Epithelial cell of proximal tubule (primary cell): ENCODE measurements around the gene TCERG1L. TPM values are rescaled to one million over a fixed set of nuclear protein-coding genes. Genes with fewer than 3 reads are reported as not detected.

Source experiments
- DNase-seq: peaks from one replicate; pipeline ENCODE4 v3.0.0-alpha.2; 2011; ENCODE audit warnings: low read depth
- H3K4me3 ChIP-seq: 2 replicates; pipeline ENCODE4 v1.5.1; 2011; ENCODE audit warnings: low read depth, mild to moderate bottlenecking, low read length
- total RNA-seq: library from RNA; depleted of rRNA; stranded (reverse); fragments of >200 nt; gene quantifications from 2 replicates; pipeline ENCODE4 v1.2.3, GENCODE V29; 2015
- TF ChIP-seq, protein P1 (sequence below): conservative IDR thresholded peaks from 2 replicates; pipeline ENCODE4 v1.5.1; 2012; ENCODE audit warnings: low read depth, mild to moderate bottlenecking, low read length

TCERG1L gene
- total RNA-seq, 1 donor from 2014 or later = not detected

DNA sequence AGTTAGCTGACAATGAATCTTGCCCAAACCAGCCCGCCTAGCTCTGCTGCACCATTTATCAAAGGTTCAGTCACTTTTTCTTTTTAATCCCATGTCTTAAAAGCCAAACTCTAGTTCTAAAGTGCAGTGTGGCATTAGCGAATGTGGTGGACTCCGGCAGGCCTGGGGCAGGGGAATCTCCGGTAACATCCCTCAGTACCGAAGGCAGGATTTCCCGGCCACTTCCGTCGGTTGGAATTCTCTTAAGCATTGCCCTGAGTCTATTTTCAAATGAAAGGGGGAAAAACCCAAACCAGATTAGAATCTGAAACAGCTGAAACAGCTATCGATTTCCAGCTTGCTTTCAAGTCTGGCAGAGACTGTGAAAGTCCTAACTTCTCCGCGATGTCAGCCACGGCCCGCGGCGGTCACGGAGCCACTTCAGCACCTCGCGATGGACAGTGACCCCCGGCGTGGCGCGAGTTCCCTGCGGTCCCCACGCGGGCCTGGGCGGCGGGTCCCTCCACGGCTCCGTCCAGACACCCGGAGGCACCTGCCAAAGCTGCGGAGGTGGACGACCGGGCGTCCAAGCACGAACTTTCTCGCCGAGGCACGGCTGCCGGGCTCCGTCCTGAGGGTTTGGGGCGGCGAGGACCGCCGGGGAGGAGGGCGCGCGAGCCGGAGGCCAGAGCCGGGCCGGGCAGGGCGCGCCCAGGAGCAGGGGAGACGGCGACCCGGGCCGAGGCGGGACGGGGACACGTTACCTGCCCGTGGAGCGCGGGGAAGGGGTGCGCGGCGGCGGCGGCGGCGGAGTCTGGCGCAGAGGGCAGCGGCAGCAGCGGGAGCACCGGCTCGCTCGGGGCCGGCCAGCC, 745 bp downstream of the TCERG1L start:
- DNase-seq = no peak
- H3K4me3 ChIP-seq = no peak overlapping the region
- TF ChIP-seq, protein P1, sequence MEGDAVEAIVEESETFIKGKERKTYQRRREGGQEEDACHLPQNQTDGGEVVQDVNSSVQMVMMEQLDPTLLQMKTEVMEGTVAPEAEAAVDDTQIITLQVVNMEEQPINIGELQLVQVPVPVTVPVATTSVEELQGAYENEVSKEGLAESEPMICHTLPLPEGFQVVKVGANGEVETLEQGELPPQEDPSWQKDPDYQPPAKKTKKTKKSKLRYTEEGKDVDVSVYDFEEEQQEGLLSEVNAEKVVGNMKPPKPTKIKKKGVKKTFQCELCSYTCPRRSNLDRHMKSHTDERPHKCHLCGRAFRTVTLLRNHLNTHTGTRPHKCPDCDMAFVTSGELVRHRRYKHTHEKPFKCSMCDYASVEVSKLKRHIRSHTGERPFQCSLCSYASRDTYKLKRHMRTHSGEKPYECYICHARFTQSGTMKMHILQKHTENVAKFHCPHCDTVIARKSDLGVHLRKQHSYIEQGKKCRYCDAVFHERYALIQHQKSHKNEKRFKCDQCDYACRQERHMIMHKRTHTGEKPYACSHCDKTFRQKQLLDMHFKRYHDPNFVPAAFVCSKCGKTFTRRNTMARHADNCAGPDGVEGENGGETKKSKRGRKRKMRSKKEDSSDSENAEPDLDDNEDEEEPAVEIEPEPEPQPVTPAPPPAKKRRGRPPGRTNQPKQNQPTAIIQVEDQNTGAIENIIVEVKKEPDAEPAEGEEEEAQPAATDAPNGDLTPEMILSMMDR = no peak

DNA sequence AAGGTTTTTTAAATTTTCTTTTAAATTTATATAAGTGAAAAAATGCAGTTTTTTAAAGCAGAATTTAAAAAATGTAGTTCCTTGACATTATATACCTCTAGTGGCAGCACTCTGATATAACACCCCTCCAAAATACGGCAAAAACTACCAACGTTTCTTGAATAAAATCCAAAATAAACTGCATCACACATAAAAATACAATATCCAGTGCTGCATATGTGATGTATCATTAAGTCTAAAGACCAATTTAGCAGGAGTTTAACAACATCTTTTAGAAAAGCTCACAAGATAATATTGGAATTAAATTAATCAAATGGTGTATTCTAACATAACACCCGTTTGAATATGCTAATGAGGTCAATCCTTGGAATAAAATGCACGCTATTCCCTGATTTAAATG, 1.4 kb downstream of the TCERG1L start:
- DNase-seq = no peak
- TF ChIP-seq, protein P1 = peak; percentile 38
- H3K4me3 ChIP-seq = no peak overlapping the region

DNA sequence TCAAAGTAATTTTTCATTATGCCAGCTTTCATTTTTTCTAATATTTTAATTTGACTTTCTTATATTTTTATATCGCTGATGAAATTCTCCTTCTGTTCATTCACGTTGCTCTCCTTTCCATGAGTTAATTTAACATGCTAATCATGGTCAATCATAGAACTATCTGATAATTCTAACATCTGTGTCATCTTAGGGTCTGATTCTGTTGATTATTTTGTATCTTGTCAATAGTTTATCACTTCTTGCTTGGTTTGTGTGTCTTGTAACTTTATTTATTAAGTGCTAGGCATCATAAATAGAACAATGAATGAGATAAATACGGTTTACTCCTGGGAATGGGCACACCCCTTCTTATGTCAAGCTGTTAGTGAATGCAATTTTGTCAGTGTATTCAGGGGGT, 11.0 kb downstream of the TCERG1L start:
- no peak overlapping the region for H3K4me3 ChIP-seq
- DNase-seq = no peak
- TF ChIP-seq, protein P1 = no peak

DNA sequence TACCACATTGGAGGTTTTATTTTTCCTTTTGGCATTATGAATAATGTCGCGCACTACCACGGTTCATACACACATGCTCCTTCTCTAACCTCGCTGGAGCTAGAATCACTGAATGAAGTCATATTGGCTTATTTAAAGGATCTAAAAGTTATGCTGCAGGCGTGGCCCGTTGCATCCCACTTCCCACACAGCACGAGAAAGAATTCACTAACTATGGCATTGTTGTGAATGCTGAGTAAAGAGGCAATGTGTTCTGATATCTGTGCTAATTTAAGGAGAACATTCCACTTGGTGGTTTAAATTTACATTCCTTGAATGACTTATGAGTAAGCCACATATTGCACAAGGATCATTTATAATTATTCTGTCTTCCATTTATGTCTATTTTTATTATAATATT, 20.7 kb downstream of the TCERG1L start:
- H3K4me3 ChIP-seq = no peak overlapping the region
- no peak for DNase-seq

DNA sequence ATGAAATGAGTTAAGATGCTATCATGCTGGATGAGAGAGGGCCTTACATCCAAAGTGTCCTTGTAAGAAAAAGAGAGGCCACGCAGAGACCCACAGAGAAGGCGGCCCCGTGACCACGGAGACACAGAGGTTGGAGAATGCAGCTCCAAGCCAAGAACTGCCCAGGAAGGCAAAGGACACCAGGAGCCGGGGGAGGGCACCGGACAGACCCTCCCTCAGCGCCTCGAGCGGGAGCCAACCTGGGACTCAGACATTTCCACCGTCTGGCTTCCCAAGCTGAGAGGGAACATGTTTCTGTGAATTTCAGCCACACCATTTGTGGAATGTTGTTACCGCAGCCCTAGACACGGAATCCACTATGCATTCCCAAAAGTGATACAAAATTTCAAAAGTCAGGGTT, 22.9 kb downstream of the TCERG1L start:
- no peak for DNase-seq
- TF ChIP-seq, protein P1 = no peak
- H3K4me3 ChIP-seq = no peak overlapping the region

More for the DNA sequence above, 20.7 kb downstream of the TCERG1L start:
- TF ChIP-seq, protein P1 = no peak

DNA sequence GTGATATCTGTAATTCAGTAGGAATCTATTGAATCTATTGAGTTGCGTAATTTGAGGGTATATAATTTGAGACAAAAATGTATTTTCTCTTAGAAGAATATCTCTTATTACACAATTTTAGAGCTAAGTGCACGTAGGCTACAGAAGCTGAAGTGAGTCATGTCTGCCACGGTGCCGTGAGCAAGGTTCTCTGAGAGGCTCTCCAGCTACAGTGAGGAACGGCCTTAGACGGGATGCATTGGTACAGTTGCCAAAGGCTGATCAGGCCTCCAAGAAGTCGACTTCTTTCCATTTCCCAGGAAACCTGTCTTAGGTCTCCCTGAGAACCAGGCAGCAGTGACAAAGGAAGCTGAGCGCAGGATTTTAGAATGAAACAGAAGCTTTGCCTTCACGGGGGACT, 28.6 kb downstream of the TCERG1L start:
- TF ChIP-seq, protein P1 = no peak
- no peak for DNase-seq
- H3K4me3 ChIP-seq = no peak overlapping the region

DNA sequence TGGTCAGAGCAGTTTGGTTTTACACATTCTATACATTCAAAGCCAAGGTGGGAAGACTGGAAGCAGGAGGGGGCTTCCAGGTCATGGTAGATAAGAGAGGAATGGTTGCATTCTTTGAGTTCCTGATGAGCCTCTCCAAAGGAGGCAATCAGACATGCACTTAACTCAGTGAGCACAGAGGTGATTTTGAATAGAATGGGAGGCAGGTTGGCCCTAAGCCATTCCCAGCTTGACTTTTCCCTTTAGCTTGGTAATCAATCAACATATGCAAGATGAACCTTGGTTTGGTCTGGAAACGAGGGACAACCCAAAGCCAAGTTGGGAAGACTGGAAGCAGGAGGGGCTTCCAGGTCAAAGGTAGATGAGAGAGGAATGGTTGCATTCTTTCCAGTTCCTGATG, 31.4 kb downstream of the TCERG1L start:
- no peak overlapping the region for H3K4me3 ChIP-seq
- TF ChIP-seq, protein P1 = no peak
- DNase-seq = no peak
